ENCODE measurements around the gene TAF6.

TAF6 gene

GRCh38 chr7:100091411-100092181, 27.6 kb downstream of the TAF6 start:
- DNase-seq, result no peak

- DNase-seq, result no peak
These were observed 28.4 kb downstream of the TAF6 start for GRCh38 chr7:100090527-100091410.

GRCh38 chr7:100089458-100090196, 29.5 kb downstream of the TAF6 start:
- DNase-seq, result no peak

- peak; percentile 82 for DNase-seq
These were observed 30.3 kb downstream of the TAF6 start, which contains the start of gene COPS6 for GRCh38 chr7:100088621-100089457. Gene COPS6, plus strand, starts transcription at chr7:100088969. Its CDS starts 22 bp downstream, at chr7:100088991.

- no peak for DNase-seq
These were observed 31.0 kb downstream of the TAF6 start for GRCh38 chr7:100088095-100088620.

- no peak for DNase-seq
These were observed 32.0 kb downstream of the TAF6 start for GRCh38 chr7:100087055-100087750.

GRCh38 chr7:100085515-100085914, 33.6 kb downstream of the TAF6 start:
- no peak for DNase-seq

- no peak for DNase-seq
These were observed 36.2 kb downstream of the TAF6 start for GRCh38 chr7:100082978-100083377.

GRCh38 chr7:100081535-100082102, 37.5 kb downstream of the TAF6 start, which contains the start of gene ZNF3:
Gene ZNF3, minus strand, starts transcription at chr7:100081723. Its CDS starts 4,366 bp downstream, at chr7:100077357.
- peak; percentile 98 for DNase-seq

GRCh38 chr7:100080907-100081534, 38.1 kb downstream of the TAF6 start:
- DNase-seq, result no peak

- DNase-seq, result no peak
These were observed 40.1 kb downstream of the TAF6 start for GRCh38 chr7:100079024-100079560.

GRCh38 chr7:100077205-100077604, 42.0 kb downstream of the TAF6 start:
- DNase-seq, result no peak

GRCh38 chr7:100075418-100075817, 43.7 kb downstream of the TAF6 start:
- DNase-seq, result no peak

- DNase-seq, result no peak
These were observed 44.3 kb downstream of the TAF6 start for GRCh38 chr7:100074841-100075240.

- no peak for DNase-seq
These were observed 46.7 kb downstream of the TAF6 start for GRCh38 chr7:100072462-100072861.

GRCh38 chr7:100071018-100071723, 48.0 kb downstream of the TAF6 start:
- DNase-seq, result no peak

- no peak for DNase-seq
These were observed 49.2 kb downstream of the TAF6 start for GRCh38 chr7:100069991-100070390.

GRCh38 chr7:100066953-100067352, 52.2 kb downstream of the TAF6 start:
- no peak for DNase-seq

GRCh38 chr7:100065452-100066186, 53.5 kb downstream of the TAF6 start:
- no peak for DNase-seq

Data from stimulated activated naive CD4-positive, alpha-beta T cell treated with Interleukin-2 at 50 U/mL for 16 hours (primary cell).